ENCODE measurements around the gene APH1A.
"Not testable (repeated sequence)": the region's sequence is repeated elsewhere in the genome, so short reads cannot be mapped to it uniquely, and the experiment has no call there.

The APH1A gene

GRCh38 chr1:150268705-150269403 lies at the start of gene APH1A:
TSS of gene APH1A (minus strand) at chr1:150269016. CDS start at chr1:150268810, 206 bp downstream.
- DNase-seq (ENCODE audit: low spot score), result peak; percentile 98

GRCh38 chr1:150314691-150315090 lies 45.9 kb upstream of the APH1A start:
- DNase-seq (ENCODE audit: low spot score), result not testable (repeated sequence)

GRCh38 chr1:150311762-150312161 lies 42.9 kb upstream of the APH1A start:
- DNase-seq (ENCODE audit: low spot score), result no peak

- no peak for DNase-seq (ENCODE audit: low spot score)
These were observed 41.1 kb upstream of the APH1A start for GRCh38 chr1:150309758-150310508.

GRCh38 chr1:150308585-150308984 lies 39.8 kb upstream of the APH1A start:
- not testable (repeated sequence) for DNase-seq (ENCODE audit: low spot score)

GRCh38 chr1:150302902-150303301 lies 34.1 kb upstream of the APH1A start:
- no peak for DNase-seq (ENCODE audit: low spot score)

GRCh38 chr1:150302338-150302737 lies 33.5 kb upstream of the APH1A start:
- DNase-seq (ENCODE audit: low spot score), result no peak

GRCh38 chr1:150299716-150300115 lies 30.9 kb upstream of the APH1A start:
- DNase-seq (ENCODE audit: low spot score), result no peak

- no peak for DNase-seq (ENCODE audit: low spot score)
These were observed 26.7 kb upstream of the APH1A start for GRCh38 chr1:150295476-150295875.

- peak; percentile 94 for DNase-seq (ENCODE audit: low spot score)
These were observed 24.8 kb upstream of the APH1A start, which contains the start of gene MRPS21 for GRCh38 chr1:150293433-150294253. TSS of gene MRPS21 (plus strand) at chr1:150293861. CDS start at chr1:150294367, 506 bp downstream.

- DNase-seq (ENCODE audit: low spot score), result no peak
These were observed 20.0 kb upstream of the APH1A start for GRCh38 chr1:150288822-150289221.

GRCh38 chr1:150288382-150288781 lies 19.6 kb upstream of the APH1A start:
- DNase-seq (ENCODE audit: low spot score), result no peak

- no peak for DNase-seq (ENCODE audit: low spot score)
These were observed 14.4 kb upstream of the APH1A start for GRCh38 chr1:150283260-150283659.

- DNase-seq (ENCODE audit: low spot score), result no peak
These were observed 13.7 kb upstream of the APH1A start for GRCh38 chr1:150282558-150282958.

GRCh38 chr1:150281758-150282557 lies 13.1 kb upstream of the APH1A start, which contains the start of gene CIART:
TSS of gene CIART (plus strand) at chr1:150282554. CDS start at chr1:150283268, 714 bp downstream.
- peak; percentile 95 for DNase-seq (ENCODE audit: low spot score)

- peak; percentile 56 for DNase-seq (ENCODE audit: low spot score)
These were observed 12.5 kb upstream of the APH1A start for GRCh38 chr1:150281221-150281757.

GRCh38 chr1:150280138-150280707 lies 11.4 kb upstream of the APH1A start:
- DNase-seq (ENCODE audit: low spot score), result no peak

GRCh38 chr1:150273311-150273710 lies 4.5 kb upstream of the APH1A start:
- no peak for DNase-seq (ENCODE audit: low spot score)

- no peak for DNase-seq (ENCODE audit: low spot score)
These were observed 2.6 kb upstream of the APH1A start for GRCh38 chr1:150271291-150271959.

- DNase-seq (ENCODE audit: low spot score), result no peak
These were observed 635 bp upstream of the APH1A start for GRCh38 chr1:150269451-150269850.

All from AG20443 (cell line).